Mesenchymal stem cell (in vitro differentiated cells and primary cell): ENCODE measurements around the gene TSC22D3.
A peak's percentile ranks its signal among the peaks of the same experiment; 100 is the strongest.

Source experiments
- DNase-seq: peaks from one replicate; pipeline ENCODE4 v3.0.0-alpha.2; 2013
- H2AFZ ChIP-seq: one replicate; pipeline ENCODE4 v1.6.1; 2013; ENCODE audit warnings: low read depth, mild to moderate bottlenecking, control low read depth, inconsistent platforms, low read length, moderate library complexity
- H2AK5ac ChIP-seq: 2 replicates; pipeline ENCODE4 v1.6.1; 2013; ENCODE audit warnings: low read length, moderate library complexity, mild to moderate bottlenecking, inconsistent platforms; ENCODE audit not compliant: severe bottlenecking
- H2BK120ac ChIP-seq: one replicate; pipeline ENCODE4 v1.6.1; 2013; ENCODE audit warnings: low read depth, mild to moderate bottlenecking, inconsistent platforms, low read length, moderate library complexity
- H2BK12ac ChIP-seq, 2 experiments: one replicate each; pipeline ENCODE4 v1.6.1; 2013; ENCODE audit warnings: inconsistent platforms in 2 of 2, low read length in 2 of 2, mild to moderate bottlenecking in 2 of 2, moderate library complexity in 2 of 2, control low read depth in 1 of 2
- H2BK15ac ChIP-seq: one replicate; pipeline ENCODE4 v1.6.1; 2013; ENCODE audit warnings: mild to moderate bottlenecking, low read depth, inconsistent platforms; ENCODE audit not compliant: poor library complexity, severe bottlenecking
- H2BK5ac ChIP-seq: 2 replicates; pipeline ENCODE4 v1.6.1; 2013; ENCODE audit warnings: low read depth, mild to moderate bottlenecking, low read length, control low read depth, inconsistent platforms; ENCODE audit not compliant: poor library complexity, severe bottlenecking
- H3K14ac ChIP-seq, 2 experiments: one replicate each; pipeline ENCODE4 v1.6.1; 2013; ENCODE audit warnings: inconsistent platforms in 2 of 2, low read length in 2 of 2, control low read depth in 1 of 2, mild to moderate bottlenecking in 1 of 2, moderate library complexity in 1 of 2
- H3K18ac ChIP-seq, 2 experiments: one replicate each; pipeline ENCODE4 v1.6.1; 2013; ENCODE audit warnings: inconsistent platforms in 2 of 2, low read length in 2 of 2, control low read depth in 1 of 2, low read depth in 1 of 2, mild to moderate bottlenecking in 1 of 2
- H3K23ac ChIP-seq, 2 experiments: one replicate each; pipeline ENCODE4 v1.6.1; 2013; ENCODE audit warnings: inconsistent platforms in 2 of 2, low read length in 2 of 2, mild to moderate bottlenecking in 2 of 2, moderate library complexity in 2 of 2, control low read depth in 1 of 2
- H3K27ac ChIP-seq: 2 replicates; pipeline ENCODE4 v1.5.1; 2013; ENCODE audit warnings: mild to moderate bottlenecking, moderate library complexity, low read length, control low read depth, inconsistent platforms; ENCODE audit not compliant: poor library complexity, severe bottlenecking
- H3K27me3 ChIP-seq, 2 experiments: 2 replicates each; pipeline versions ENCODE4 v1.6.1 to v1.7.0; 2013; ENCODE audit warnings: low read length in 2 of 2, mild to moderate bottlenecking in 2 of 2, moderate library complexity in 2 of 2, control low read depth in 1 of 2, inconsistent platforms in 1 of 2; ENCODE audit not compliant: control insufficient read depth in 1 of 2, insufficient read depth in 1 of 2
- H3K36me3 ChIP-seq, 2 experiments: 2 replicates each; pipeline versions ENCODE4 v1.6.1 to v1.7.0; 2013; ENCODE audit warnings: low read length in 2 of 2, control low read depth in 1 of 2, inconsistent platforms in 1 of 2, low read depth in 1 of 2, mild to moderate bottlenecking in 1 of 2; ENCODE audit not compliant: insufficient read depth in 2 of 2, control insufficient read depth in 1 of 2
- H3K4ac ChIP-seq, 2 experiments: one replicate each; pipeline ENCODE4 v1.6.1; 2013; ENCODE audit warnings: inconsistent platforms in 2 of 2, low read length in 2 of 2, mild to moderate bottlenecking in 2 of 2, moderate library complexity in 2 of 2, control low read depth in 1 of 2, low read depth in 1 of 2
- H3K4me1 ChIP-seq: 2 replicates; pipeline ENCODE4 v1.6.1; 2013; ENCODE audit warnings: low read depth, low read length, control low read depth; ENCODE audit not compliant: control insufficient read depth, insufficient read depth
- H3K4me2 ChIP-seq: 2 replicates; pipeline ENCODE4 v1.6.1; 2013; ENCODE audit warnings: low read length, mild to moderate bottlenecking, inconsistent platforms; ENCODE audit not compliant: poor library complexity, severe bottlenecking
- H3K4me3 ChIP-seq, 2 experiments: 2 replicates each; pipeline versions ENCODE4 v1.5.1 to v1.7.0; 2013; ENCODE audit warnings: low read length in 2 of 2, mild to moderate bottlenecking in 2 of 2, control low read depth in 1 of 2, low read depth in 1 of 2; ENCODE audit not compliant: insufficient read depth in 1 of 2
- H3K79me1 ChIP-seq: replicated peaks from 2 replicates; pipeline ENCODE4 v1.6.1; 2013; ENCODE audit warnings: mild to moderate bottlenecking, control low read depth, low read length, inconsistent platforms; ENCODE audit not compliant: poor library complexity, severe bottlenecking
- H3K9ac ChIP-seq: 2 replicates; pipeline ENCODE4 v1.7.0; 2013; ENCODE audit warnings: mild to moderate bottlenecking, low read length, moderate library complexity
- H3K9me3 ChIP-seq: 2 replicates; pipeline ENCODE4 v1.7.0; 2013; ENCODE audit warnings: mild to moderate bottlenecking, low read length; ENCODE audit not compliant: control insufficient read depth
- H4K8ac ChIP-seq: one replicate; pipeline ENCODE4 v1.6.1; 2013; ENCODE audit warnings: inconsistent platforms, mild to moderate bottlenecking, low read length, moderate library complexity
- H4K91ac ChIP-seq: one replicate; pipeline ENCODE4 v1.6.1; 2013; ENCODE audit warnings: mild to moderate bottlenecking, low read length, inconsistent platforms
- WGBS: methylation state at CpG from one replicate; pipeline ENCODE4 v1.1.7; 2013; ENCODE audit warnings: mixed read lengths; 5-methylcytosine and 5-hydroxymethylcytosine counted together

Gene TSC22D3

DNA sequence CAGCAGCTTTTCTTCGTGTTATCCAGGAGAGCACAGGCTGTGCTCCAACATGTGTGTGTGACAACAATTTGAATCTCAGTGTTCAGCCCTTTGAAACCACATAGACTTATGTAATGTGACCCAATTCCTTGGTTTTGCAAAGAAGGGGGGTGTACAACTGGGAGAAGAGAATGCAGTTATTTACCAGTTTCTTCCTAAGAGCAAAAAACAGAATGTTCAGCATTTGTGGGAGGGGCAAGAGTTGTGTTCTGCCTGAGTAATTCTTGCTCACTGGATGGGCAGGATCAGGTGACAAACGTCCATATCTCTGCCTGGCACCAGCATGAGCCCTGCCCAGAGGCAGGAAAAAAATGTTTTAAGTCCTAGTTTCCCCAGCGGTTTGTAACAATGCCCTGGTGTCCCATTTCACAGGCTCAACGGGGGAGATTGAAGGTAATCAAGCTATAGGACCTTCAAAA lies 75.2 kb downstream of the TSC22D3 start:
- H3K14ac ChIP-seq = no peak overlapping the region
- H2BK15ac ChIP-seq = no peak overlapping the region
- H3K18ac ChIP-seq = peak overlapping the region in 1 of 2 experiments; percentile 21
- no peak overlapping the region for H3K27ac ChIP-seq
- DNase-seq = peak; percentile 79
- H3K4me2 ChIP-seq = no peak overlapping the region
- H3K9me3 ChIP-seq = no peaks in the 10 kb centered on the region
- no peak overlapping the region for H4K8ac ChIP-seq
- H2AK5ac ChIP-seq = no peak overlapping the region
- H2BK12ac ChIP-seq = no peak overlapping the region
- H4K91ac ChIP-seq = no peak overlapping the region
- H3K36me3 ChIP-seq = no peaks in the 10 kb centered on the region
- H3K27me3 ChIP-seq = peaks cover 0 to 40% of the 10 kb centered on the region in 2 experiments
- no peak overlapping the region for H2BK120ac ChIP-seq
- no peak overlapping the region for H3K4me3 ChIP-seq
- peaks cover 4% of the 10 kb centered on the region for H3K4me1 ChIP-seq
- no peak overlapping the region for H2AFZ ChIP-seq
- whole genome bisulfite sequencing = 29% methylated on average over 4 of the region's 4 CpGs
- H3K79me1 ChIP-seq = no peaks in the 10 kb centered on the region
- no peak overlapping the region for H3K4ac ChIP-seq
- H3K23ac ChIP-seq = no peak overlapping the region
- H3K9ac ChIP-seq = no peak overlapping the region
- no peak overlapping the region for H2BK5ac ChIP-seq

GRCh38 chrX:107699616-107700015 lies 76.0 kb downstream of the TSC22D3 start:
- WGBS = no CpG with 5 or more reads among the region's 2 CpGs
- H4K8ac ChIP-seq = no peak overlapping the region
- no peak overlapping the region for H3K4me2 ChIP-seq
- no peak overlapping the region for H2BK12ac ChIP-seq
- H3K4me3 ChIP-seq = no peak overlapping the region
- no peak overlapping the region for H3K27ac ChIP-seq
- H4K91ac ChIP-seq = no peak overlapping the region
- H3K9me3 ChIP-seq = no peaks in the 10 kb centered on the region
- peaks cover 4% of the 10 kb centered on the region for H3K4me1 ChIP-seq
- no peak overlapping the region for H2AK5ac ChIP-seq
- no peak overlapping the region for H3K4ac ChIP-seq
- H3K36me3 ChIP-seq = no peaks in the 10 kb centered on the region
- no peak overlapping the region for H2AFZ ChIP-seq
- H3K14ac ChIP-seq = no peak overlapping the region
- no peaks in the 10 kb centered on the region for H3K79me1 ChIP-seq
- H3K18ac ChIP-seq = no peak overlapping the region
- no peak overlapping the region for H2BK15ac ChIP-seq
- H2BK5ac ChIP-seq = no peak overlapping the region
- H2BK120ac ChIP-seq = no peak overlapping the region
- H3K23ac ChIP-seq = no peak overlapping the region
- no peak overlapping the region for H3K9ac ChIP-seq
- H3K27me3 ChIP-seq = peaks cover 0 to 37% of the 10 kb centered on the region in 2 experiments
- DNase-seq = no peak

DNA sequence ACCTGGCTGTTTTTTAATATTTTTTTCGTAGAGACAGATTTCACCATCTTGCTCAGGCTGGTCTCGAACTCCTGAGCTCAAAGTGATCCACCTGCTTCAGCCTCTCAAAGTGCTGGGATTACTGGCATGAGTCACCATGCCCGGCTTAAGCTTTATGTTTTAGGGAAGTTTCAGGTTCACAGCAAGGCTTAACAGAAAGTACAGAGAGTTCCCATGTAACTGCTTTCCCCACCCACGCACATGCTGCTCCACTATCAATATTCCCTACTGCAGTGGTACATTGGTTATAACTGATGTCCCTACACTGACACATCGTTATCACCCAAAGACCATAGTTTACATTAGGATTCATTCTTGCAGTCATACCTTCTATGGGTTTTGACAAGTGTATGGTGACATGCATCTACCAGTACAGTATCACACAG lies 84.6 kb downstream of the TSC22D3 start:
- no peak overlapping the region for H4K91ac ChIP-seq
- H2BK15ac ChIP-seq = no peak overlapping the region
- no peaks in the 10 kb centered on the region for H3K79me1 ChIP-seq
- H3K4me2 ChIP-seq = no peak overlapping the region
- 79% methylated on average over 5 of the region's 5 CpGs for WGBS
- H3K27me3 ChIP-seq = peaks cover 0 to 64% of the 10 kb centered on the region in 2 experiments
- no peak overlapping the region for H3K4me3 ChIP-seq
- peaks cover 7% of the 10 kb centered on the region for H3K4me1 ChIP-seq
- no peak for DNase-seq
- no peak overlapping the region for H2BK5ac ChIP-seq
- no peak overlapping the region for H3K23ac ChIP-seq
- no peaks in the 10 kb centered on the region for H3K36me3 ChIP-seq
- H2BK120ac ChIP-seq = no peak overlapping the region
- H3K18ac ChIP-seq = no peak overlapping the region
- H2BK12ac ChIP-seq = no peak overlapping the region
- no peak overlapping the region for H2AK5ac ChIP-seq
- H3K4ac ChIP-seq = no peak overlapping the region
- no peak overlapping the region for H3K27ac ChIP-seq
- no peak overlapping the region for H2AFZ ChIP-seq
- H3K14ac ChIP-seq = no peak overlapping the region
- no peaks in the 10 kb centered on the region for H3K9me3 ChIP-seq
- no peak overlapping the region for H3K9ac ChIP-seq
- H4K8ac ChIP-seq = no peak overlapping the region

- peak overlapping the region in 1 of 2 experiments; percentile 78 for H2BK12ac ChIP-seq
- H4K91ac ChIP-seq = no peak overlapping the region
- H3K4ac ChIP-seq = no peak overlapping the region
- no peak overlapping the region for H2BK15ac ChIP-seq
- no peak overlapping the region for H2BK5ac ChIP-seq
- peaks cover 19% of the 10 kb centered on the region for H3K4me1 ChIP-seq
- H3K4me2 ChIP-seq = no peak overlapping the region
- H3K4me3 ChIP-seq = no peak overlapping the region
- H3K9ac ChIP-seq = no peak overlapping the region
- no peaks in the 10 kb centered on the region for H3K36me3 ChIP-seq
- H2BK120ac ChIP-seq = no peak overlapping the region
- no peak overlapping the region for H3K14ac ChIP-seq
- no peak overlapping the region for H3K23ac ChIP-seq
- WGBS = 80% methylated on average over 1 of the region's 3 CpGs
- peak overlapping the region; percentile 73 for H3K27ac ChIP-seq
- H3K27me3 ChIP-seq = peaks cover 0 to 77% of the 10 kb centered on the region in 2 experiments
- H2AK5ac ChIP-seq = no peak overlapping the region
- H4K8ac ChIP-seq = no peak overlapping the region
- no peak for DNase-seq
- H3K9me3 ChIP-seq = no peaks in the 10 kb centered on the region
- H3K79me1 ChIP-seq = no peaks in the 10 kb centered on the region
- H3K18ac ChIP-seq = peak overlapping the region in 1 of 2 experiments; percentile 12
- H2AFZ ChIP-seq = no peak overlapping the region
Observed at GRCh38 chrX:107687445-107687844, 88.1 kb downstream of the TSC22D3 start.
